SK-N-MC (cell line): ENCODE measurements around the gene NADK.
A peak's percentile ranks its signal among the peaks of the same experiment; 100 is the strongest.

Experiments used
- DNase-seq: peaks from one replicate; pipeline ENCODE4 v3.0.0-alpha.2; 2011; ENCODE audit warnings: low read depth, low spot score
- H3K27ac ChIP-seq: fragments of 200-600 bp; sonication (generic); 2 replicates; pipeline ENCODE4 v1.5.1; 2016; ENCODE audit warnings: mixed run types
- H3K36me3 ChIP-seq: fragments of 200-600 bp; sonication (generic); 2 replicates; pipeline ENCODE4 v1.6.1; 2017; ENCODE audit warnings: antibody characterized with exemption, low read length, mixed read lengths; ENCODE audit not compliant: insufficient read depth
- H3K4me3 ChIP-seq: fragments of 200-600 bp; sonication (generic); 2 replicates; pipeline ENCODE4 v1.5.1; 2016
- H3K9ac ChIP-seq: fragments of 200-600 bp; sonication (generic); 2 replicates; pipeline ENCODE4 v1.8.0; 2017; ENCODE audit warnings: mixed run types, mixed read lengths; ENCODE audit not compliant: insufficient read length
- H3K9me3 ChIP-seq: fragments of 200-600 bp; sonication (generic); 2 replicates; pipeline ENCODE4 v1.6.1; 2017; ENCODE audit warnings: low read depth, mild to moderate bottlenecking, antibody characterized with exemption, low read length, moderate library complexity, mixed read lengths
- EZH2 ChIP-seq: fragments of 200-600 bp; sonication (generic); IDR thresholded peaks from one replicate; pipeline ENCODE4 v1.6.1; 2017; ENCODE audit warnings: antibody characterized with exemption
- FOXP2 ChIP-seq: optimal IDR thresholded peaks from 2 replicates; pipeline ENCODE3; 2011; ENCODE audit warnings: mild to moderate bottlenecking, moderate library complexity; ENCODE audit not compliant: insufficient read depth; ENCODE audit errors: extremely low read length, control extremely low read depth
- POLR2AphosphoS5 ChIP-seq: IDR thresholded peaks from 2 replicates; pipeline ENCODE4 v1.6.1; 2012; ENCODE audit warnings: mild to moderate bottlenecking, low read depth, low read length, borderline replicate concordance

NADK gene

GRCh38 chr1:1809489-1809888 lies 31.2 kb upstream of the NADK start:
- no peak overlapping the region for H3K27ac ChIP-seq
- TF ChIP-seq POLR2AphosphoS5 (no peak), FOXP2 (no peak), EZH2 (no peak)
- H3K4me3 ChIP-seq: no peak overlapping the region
- no peaks in the 10 kb centered on the region for H3K9me3 ChIP-seq
- no peak overlapping the region for H3K9ac ChIP-seq
- no peak for DNase-seq
- H3K36me3 ChIP-seq: peaks cover 69% of the 10 kb centered on the region

DNA sequence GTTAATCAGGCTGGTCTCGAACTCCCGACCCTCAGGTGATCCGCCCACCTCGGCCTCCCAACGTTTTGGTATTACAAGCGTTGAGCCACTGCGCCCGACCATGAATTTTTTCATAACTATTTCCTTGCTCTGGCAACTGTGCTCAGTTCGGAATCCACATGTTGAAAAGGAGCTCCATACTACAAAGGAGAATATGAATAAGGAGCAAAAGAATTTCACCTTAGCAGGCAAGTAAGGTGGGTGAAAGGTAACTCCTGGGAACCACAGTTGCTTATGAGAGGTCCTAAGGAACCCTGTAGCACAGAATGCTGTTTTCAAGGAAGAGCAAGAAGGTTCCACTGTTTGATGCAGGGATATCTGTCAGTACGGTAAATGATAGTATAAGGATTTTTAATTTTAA lies 29.9 kb upstream of the NADK start:
- Histone ChIP-seq H3K4me3 (no peak overlapping the region), H3K9ac (no peak overlapping the region), H3K27ac (no peak overlapping the region), H3K36me3 (peaks cover 69% of the 10 kb centered on the region), H3K9me3 (no peaks in the 10 kb centered on the region)
- no peak for TF ChIP-seq EZH2
- TF ChIP-seq FOXP2: no peak
- TF ChIP-seq POLR2AphosphoS5: no peak
- no peak for DNase-seq

GRCh38 chr1:1806890-1807289 lies 28.6 kb upstream of the NADK start:
- no peak overlapping the region for H3K9ac ChIP-seq
- H3K36me3 ChIP-seq: peaks cover 72% of the 10 kb centered on the region
- no peaks in the 10 kb centered on the region for H3K9me3 ChIP-seq
- DNase-seq: no peak
- H3K4me3 ChIP-seq: no peak overlapping the region
- H3K27ac ChIP-seq: no peak overlapping the region
- TF ChIP-seq FOXP2 (no peak), POLR2AphosphoS5 (no peak), EZH2 (no peak)

- Histone ChIP-seq H3K4me3 (no peak overlapping the region), H3K9me3 (no peaks in the 10 kb centered on the region), H3K36me3 (peaks cover 83% of the 10 kb centered on the region), H3K27ac (no peak overlapping the region), H3K9ac (no peak overlapping the region)
- no peak for DNase-seq
- no peak for TF ChIP-seq POLR2AphosphoS5
- TF ChIP-seq EZH2: no peak
- TF ChIP-seq FOXP2: no peak
Measured at GRCh38 chr1:1804301-1804700, 26.0 kb upstream of the NADK start.

GRCh38 chr1:1802871-1803270 lies 24.6 kb upstream of the NADK start:
- TF ChIP-seq EZH2 (no peak), POLR2AphosphoS5 (no peak), FOXP2 (no peak)
- no peaks in the 10 kb centered on the region for H3K9me3 ChIP-seq
- DNase-seq: no peak
- H3K36me3 ChIP-seq: peaks cover 82% of the 10 kb centered on the region
- H3K27ac ChIP-seq: 0 out of 2 replicates have a peak overlapping the region, but pooled peaks have one; percentile 53
- no peak overlapping the region for H3K4me3 ChIP-seq
- H3K9ac ChIP-seq: no peak overlapping the region

DNA sequence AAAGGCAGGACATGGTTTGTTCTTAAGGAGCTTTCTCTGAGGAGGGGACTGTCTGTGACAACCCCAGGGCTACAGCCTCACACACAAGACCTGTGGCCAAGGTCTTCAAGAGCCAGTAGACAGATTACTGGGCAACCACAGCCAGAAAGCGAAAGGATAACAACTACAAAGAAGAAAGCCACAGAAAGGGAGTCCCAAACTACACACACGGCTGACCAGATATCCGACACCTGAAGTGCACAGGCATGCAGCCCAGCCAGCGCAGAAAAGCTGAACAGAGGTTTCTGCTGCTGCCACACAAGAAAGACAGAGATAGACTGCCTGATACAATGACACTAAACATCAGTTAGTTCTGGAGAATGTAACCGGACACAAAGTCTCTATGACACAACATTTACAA lies 21.4 kb upstream of the NADK start:
- Histone ChIP-seq H3K9ac (no peak overlapping the region), H3K9me3 (no peaks in the 10 kb centered on the region), H3K36me3 (peaks cover 85% of the 10 kb centered on the region), H3K4me3 (no peak overlapping the region), H3K27ac (no peak overlapping the region)
- no peak for DNase-seq
- no peak for TF ChIP-seq EZH2
- no peak for TF ChIP-seq POLR2AphosphoS5
- TF ChIP-seq FOXP2: no peak

DNA sequence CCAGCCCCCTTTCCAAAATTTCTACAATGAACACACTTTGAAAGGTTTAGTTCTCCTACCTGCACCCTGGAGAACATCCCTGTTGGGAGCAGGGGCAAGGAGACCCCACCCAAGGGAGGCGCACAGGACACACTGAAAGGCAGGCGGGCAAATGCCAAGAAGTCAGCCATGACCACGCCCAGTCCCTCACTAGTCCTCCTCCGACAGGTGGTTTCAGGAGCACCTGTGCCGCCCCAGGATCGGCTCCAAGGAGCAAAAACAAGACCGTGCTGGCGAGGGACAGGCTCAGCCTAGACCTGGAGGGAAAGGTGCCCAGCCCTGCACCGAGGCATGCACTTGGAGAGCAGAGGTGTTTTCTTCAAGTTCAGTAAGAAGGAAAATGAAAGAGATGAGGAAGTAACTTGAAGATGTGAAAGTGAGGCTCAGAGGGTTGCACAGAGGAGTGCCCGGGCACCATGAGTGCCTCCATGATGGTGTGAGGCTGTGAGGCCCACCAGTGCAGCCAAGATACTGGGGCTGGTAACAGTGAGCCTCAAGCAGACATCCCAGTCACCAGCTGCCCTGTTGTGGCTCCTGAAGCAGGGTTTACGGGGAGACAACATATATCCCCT lies 19.6 kb upstream of the NADK start:
- no peak; the same call in 1 of the 2 replicates for TF ChIP-seq POLR2AphosphoS5
- TF ChIP-seq FOXP2: no peak
- no peak for TF ChIP-seq EZH2
- peaks cover 89% of the 10 kb centered on the region for H3K36me3 ChIP-seq
- no peak for DNase-seq
- no peaks in the 10 kb centered on the region for H3K9me3 ChIP-seq
- H3K9ac ChIP-seq: no peak overlapping the region
- no peak overlapping the region for H3K27ac ChIP-seq
- H3K4me3 ChIP-seq: no peak overlapping the region

- no peak for DNase-seq
- H3K36me3 ChIP-seq: peaks cover 89% of the 10 kb centered on the region
- no peak overlapping the region for H3K9ac ChIP-seq
- no peaks in the 10 kb centered on the region for H3K9me3 ChIP-seq
- TF ChIP-seq POLR2AphosphoS5: no peak
- no peak for TF ChIP-seq EZH2
- no peak for TF ChIP-seq FOXP2
- H3K4me3 ChIP-seq: no peak overlapping the region
- no peak overlapping the region for H3K27ac ChIP-seq
Measured at GRCh38 chr1:1796466-1796865, 18.2 kb upstream of the NADK start.

DNA sequence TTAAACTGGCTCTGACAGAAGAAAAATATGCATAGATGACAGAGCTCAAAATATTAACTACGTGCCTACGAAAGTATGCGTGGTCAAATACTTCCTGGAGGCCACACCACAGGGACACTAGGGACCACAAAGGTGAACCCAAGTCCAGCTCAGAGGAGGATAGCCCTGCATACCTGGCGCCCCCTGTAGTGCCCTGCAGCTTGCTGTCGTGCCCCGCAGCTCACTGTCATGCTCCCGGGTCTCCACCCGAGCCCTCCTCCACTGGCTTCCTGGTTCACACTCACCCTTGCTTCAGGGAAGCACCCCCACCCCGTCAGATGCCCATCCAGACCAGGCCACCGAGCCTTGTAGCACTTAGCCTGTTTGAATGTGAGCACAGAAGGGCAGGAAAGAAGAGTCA lies 16.7 kb upstream of the NADK start:
- no peak for DNase-seq
- no peak for TF ChIP-seq FOXP2
- TF ChIP-seq EZH2: no peak
- TF ChIP-seq POLR2AphosphoS5: no peak
- H3K27ac ChIP-seq: no peak overlapping the region
- peaks cover 89% of the 10 kb centered on the region for H3K36me3 ChIP-seq
- H3K9ac ChIP-seq: no peak overlapping the region
- H3K4me3 ChIP-seq: no peak overlapping the region
- H3K9me3 ChIP-seq: no peaks in the 10 kb centered on the region
